Left kidney (tissue), 2 donors: ENCODE measurements around the gene TXLNG. TPM values are rescaled to one million over a fixed set of nuclear protein-coding genes. Genes with fewer than 3 reads are reported as not detected.
"Not testable (repeated sequence)": the region's sequence is repeated elsewhere in the genome, so short reads cannot be mapped to it uniquely, and the experiment has no call there.

Experiments
- DNase-seq: peaks from one replicate; pipeline ENCODE4 v3.0.0-alpha.2; 2013
- polyA plus RNA-seq: library from polyadenylated mRNA; unstranded; fragments of 120-200 nt; gene quantifications from one replicate; pipeline ENCODE4 v1.2.1, GENCODE V29; 2013; ENCODE audit not compliant: insufficient read length

TXLNG gene
- polyA plus RNA-seq, 1 donor = 19.4 TPM

- no peak for DNase-seq
Measured at GRCh38 chrX:16838202-16839066, 52.2 kb downstream of the TXLNG start.

- no peak for DNase-seq
Measured at GRCh38 chrX:16839219-16839851, 53.1 kb downstream of the TXLNG start.

GRCh38 chrX:16839852-16840460 lies 53.7 kb downstream of the TXLNG start:
- DNase-seq = no peak

DNA sequence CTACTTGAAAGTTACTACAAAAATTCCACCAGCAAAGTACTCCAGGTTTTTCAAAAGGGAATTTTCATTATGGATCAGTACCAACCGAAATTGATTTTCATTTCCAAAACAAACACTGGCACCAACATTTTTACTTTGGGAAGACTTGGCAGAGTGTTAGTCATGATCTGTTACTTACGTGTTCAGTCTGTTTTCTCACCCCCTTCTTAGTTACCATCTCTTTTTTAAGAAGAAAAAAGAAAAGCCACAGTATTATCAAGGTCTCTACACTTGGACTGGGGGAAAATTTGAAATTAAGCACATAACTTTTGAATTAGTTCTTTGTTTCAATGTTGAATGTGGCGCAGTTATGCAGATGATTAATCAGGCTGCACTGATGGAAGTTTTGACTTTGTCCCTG lies 56.4 kb downstream of the TXLNG start:
- DNase-seq = no peak

- DNase-seq = no peak
Measured at GRCh38 chrX:16843208-16843909, 57.1 kb downstream of the TXLNG start.

DNA sequence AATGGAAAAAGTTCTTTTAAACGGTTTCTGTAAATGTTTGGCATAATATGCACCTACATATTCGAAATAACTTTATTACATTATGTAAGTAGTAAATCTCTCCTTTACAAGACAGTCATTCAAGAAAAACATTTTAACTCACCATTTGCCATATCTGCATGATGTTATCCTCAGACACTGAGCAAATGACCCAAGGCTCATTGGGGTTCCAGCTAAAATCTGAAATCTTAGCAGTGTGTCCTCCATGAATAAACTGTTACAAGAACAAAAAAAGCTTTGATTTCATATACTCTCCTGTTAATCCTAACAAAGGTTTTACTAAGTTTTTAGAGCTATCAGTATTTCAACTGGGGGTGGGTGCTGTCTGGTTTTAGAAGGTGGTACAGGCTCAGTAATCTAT lies 59.4 kb downstream of the TXLNG start:
- no peak for DNase-seq

DNA sequence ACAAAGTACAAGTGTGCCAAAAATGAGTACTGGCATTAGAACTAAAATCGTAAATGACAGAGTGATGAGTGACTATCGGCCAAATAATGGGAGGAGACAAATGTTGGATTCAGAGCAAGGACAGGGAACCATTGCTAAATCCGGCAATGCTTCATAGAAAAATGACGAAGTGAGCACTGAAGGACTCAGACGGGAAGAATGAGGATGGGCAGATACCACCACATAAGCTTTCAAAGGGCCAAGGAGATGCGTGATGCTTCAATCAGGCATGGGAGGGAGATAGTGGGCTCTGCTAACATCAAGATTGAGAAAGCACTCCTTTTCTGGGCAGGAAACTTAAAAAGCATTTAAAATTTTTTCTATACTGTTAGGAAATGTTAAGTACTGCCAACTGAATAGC lies 62.3 kb downstream of the TXLNG start:
- no peak for DNase-seq

GRCh38 chrX:16851421-16851820 lies 65.2 kb downstream of the TXLNG start:
- no peak for DNase-seq

GRCh38 chrX:16851827-16852226 lies 65.6 kb downstream of the TXLNG start:
- DNase-seq = no peak

DNA sequence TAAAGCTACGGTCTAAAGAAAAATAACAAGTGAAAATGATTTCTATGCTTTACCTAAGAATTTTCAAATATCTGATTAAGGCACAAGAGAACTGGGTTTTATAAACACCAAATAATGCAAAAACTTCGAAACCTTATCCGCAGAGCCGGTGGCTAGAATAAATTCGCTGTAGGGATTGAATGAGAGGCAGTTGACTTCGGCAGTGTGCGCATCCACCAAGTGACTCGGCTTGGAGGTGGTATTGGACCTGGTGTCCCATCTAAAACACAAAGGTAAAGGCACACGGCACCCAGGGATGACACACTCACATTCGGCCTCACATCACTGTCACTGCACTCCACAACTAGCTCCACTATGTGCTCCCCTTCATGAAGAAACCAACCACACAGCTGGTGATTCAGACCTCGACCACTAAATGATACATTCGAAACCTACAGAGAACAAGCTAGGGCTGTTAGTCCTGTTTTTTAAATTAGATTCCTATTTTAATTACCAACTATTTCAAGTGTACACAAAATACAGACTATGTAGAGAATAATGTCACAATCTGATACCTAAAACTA lies 66.4 kb downstream of the TXLNG start:
- DNase-seq = no peak

- no peak for DNase-seq
Measured at GRCh38 chrX:16853537-16853936, 67.3 kb downstream of the TXLNG start.

DNA sequence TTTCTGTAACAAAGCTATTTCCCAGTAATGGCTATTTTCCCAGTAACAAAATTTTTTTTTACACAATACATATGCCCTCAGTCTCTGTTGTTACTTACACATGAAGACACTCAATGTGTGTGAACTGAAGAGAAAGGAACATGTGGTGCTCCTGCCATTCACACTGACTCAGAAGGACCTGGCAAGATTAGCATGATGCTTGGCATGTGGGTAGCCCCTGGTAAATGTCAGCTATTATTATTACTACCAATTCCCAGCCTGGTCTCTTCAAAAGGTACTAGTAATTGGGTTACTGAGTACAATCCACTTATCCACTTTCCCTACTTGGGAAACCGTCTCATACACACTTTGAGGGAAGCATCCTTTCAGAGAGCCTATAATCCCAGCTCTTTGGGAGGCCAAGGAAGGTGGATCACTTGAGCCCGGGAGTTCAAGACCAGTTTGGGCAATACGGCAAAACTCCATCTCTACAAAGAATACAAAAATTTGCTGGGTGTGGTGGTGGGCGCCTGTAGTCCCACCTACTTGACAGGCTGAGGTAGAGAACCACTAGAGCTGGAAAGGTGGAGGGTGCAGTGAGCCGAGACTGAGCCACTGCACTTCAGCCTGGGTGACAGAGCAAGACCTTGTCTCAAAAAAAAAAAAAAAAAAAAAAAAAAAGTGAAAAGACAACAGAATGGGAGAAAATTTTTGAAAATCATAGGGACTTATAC lies 69.3 kb downstream of the TXLNG start:
- DNase-seq = no peak

- DNase-seq = not testable (repeated sequence)
Measured at GRCh38 chrX:16856076-16856404, 69.8 kb downstream of the TXLNG start.

GRCh38 chrX:16856744-16857143 lies 70.5 kb downstream of the TXLNG start:
- no peak for DNase-seq

DNA sequence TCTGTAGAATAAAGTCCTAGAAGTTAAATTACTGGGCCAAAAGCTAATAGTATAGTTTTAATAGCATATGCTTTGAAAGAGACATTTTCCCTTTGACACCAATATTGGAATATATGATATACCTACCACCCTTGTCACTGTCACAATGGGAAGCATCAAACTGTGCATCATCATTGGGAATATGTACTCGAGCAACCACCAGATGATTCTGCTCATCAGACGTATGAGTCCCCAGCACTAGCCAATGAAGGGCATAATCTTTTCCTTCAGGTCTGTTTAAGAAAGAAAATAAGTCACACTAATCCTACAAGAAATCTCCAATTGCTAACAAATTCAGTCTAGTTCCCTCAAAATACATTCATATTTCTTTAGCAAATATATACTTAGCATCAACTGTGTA lies 76.6 kb downstream of the TXLNG start:
- no peak for DNase-seq

GRCh38 chrX:16867947-16868346 lies 81.7 kb downstream of the TXLNG start:
- DNase-seq = no peak

DNA sequence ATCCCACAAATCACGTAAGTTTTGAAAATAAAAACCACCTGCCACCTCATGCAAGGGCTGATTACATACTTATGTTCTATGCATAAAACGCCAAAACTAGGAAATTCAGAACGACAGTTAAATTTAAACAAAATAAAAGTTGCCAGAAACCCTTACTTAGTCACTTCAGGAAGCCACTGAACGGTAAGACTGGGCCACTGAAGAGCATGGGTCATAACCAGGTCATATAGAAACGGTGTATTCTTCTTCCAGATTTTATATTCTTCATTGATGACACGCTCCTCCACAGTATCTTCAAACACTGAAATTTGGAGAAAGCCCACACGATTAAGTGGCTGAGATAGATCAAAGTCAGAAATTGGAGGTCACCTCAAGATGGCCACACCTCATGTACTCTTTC lies 82.7 kb downstream of the TXLNG start:
- no peak for DNase-seq

DNA sequence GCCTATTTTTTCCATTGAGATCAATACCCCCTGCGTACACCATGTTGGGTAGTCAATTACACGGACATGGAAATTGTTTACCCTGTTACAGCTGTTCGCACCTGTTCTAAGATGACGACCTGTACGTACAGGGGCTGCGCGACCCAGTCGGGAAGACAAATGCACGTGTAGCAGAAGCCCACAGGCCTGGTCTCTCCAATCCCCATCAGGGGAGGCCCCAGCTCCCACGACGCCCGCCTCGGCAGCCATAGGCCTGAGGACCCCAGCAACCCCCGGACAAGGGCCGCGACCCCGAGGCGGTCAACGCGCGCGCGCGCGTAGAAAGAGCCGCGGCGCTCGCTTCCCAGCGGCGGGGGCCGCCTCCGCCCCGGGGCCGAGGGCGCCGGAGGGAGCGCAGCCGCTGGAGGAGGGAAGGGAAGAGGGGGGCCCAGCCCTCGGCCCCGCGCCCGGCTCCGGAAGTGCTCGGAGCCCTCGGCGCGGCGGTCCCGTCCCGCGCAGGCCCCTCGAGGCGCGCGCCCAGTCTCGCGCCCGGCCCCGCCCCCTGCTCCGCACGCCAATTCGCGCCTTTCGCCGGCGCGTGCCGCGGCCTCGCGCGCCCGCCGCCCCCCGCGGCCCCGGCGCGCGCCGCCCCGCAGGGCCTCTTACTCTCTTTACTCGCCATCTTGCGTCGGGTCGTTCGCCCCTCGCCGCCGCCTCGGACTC lies 83.3 kb downstream of the TXLNG start:
- DNase-seq = peak; percentile 18

DNA sequence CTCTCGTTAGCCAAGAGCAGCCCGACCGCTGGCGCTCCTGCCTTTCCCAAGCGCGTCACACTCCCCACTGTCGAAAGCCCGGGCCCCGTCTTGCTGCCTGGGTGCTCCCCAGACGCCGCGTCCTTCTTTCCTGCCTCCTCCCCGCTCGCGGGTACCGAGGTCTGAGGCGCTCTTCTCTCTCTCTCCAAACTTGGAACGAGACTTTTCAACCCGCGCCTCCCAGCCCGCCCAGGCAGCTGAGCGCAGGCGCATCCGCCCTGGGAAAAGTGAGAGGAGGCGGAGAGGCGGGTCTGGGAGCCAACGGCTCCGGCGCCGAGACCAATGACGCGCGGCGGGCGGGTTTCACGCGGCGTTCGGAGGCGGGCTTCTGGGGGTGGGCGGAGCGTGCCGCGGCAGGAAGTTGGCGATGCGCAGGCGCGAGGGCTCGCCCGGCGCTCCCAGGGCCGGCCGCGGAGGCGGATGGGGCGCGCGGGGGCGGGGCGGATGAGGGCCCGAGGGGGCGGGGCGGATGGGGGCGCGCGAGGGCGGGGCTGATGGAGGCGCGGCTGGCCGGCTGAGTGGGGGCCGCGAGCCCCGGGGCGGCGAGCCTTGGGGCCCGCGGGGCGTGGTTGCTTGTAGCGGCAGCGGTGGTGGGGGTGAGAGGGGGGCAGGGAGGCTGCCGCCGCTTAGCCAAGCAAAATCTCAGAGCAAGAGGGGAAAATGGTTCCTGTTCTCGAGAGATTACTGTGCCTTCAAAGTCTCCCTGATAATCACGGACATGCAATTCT lies 84.0 kb downstream of the TXLNG start, which contains the start of gene RBBP7:
RBBP7 (minus strand) TSS at position 268 of the 767 bp plus-strand sequence. CDS start 309 bp downstream, outside the sequence.
- peak; percentile 91 for DNase-seq
